Measurements from ENCODE around the gene ELMO1.

The ELMO1 gene

DNA sequence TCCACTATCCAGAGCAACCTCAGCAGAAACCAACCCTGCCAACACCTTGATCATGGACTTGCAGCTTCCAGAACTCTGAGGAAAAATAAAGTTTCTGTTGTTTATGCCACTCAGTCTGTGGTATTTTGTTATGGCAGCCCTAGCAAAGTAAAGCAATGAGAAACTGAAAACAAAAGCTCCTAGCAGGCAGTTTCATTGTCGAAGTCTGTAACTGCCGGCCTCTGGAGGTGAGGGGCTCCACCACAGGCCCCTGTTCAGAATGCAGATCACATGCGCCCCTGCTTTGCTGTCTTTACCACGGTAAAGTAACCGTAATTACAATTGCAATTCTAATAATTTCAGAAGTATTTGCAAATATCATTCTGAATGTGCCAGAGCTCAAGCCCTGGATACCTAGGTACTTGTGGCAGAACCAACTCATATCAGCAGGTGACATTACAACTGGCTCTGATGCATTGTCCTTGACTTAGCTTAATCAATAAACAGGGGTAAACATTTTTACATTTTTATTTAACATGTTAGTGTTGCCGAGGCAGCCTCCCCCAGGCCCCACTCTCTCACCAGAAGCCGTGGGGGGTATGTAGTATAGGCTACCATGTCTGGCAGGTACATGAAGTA lies 193.2 kb downstream of the ELMO1 start:
- DNase-seq, result no peak

DNA sequence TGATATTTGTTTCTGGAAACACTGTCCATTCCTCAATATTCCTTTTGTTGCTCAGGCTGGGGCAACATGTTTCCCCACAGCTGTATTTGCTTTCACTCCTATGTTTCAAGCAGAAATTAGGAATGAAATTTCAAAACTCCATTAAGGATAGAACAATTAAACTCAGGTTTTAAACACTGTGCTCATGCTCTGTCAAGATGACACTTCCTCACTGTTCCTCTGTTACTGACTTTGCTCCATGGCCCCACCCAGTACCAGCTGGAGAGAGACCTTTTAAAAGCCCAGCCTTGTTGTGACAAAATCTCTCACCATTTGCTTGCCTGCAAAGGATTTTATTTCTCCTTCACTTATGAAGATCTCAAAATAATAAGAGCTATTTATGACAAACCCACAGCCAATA lies 197.4 kb downstream of the ELMO1 start:
- no peak for DNase-seq

DNA sequence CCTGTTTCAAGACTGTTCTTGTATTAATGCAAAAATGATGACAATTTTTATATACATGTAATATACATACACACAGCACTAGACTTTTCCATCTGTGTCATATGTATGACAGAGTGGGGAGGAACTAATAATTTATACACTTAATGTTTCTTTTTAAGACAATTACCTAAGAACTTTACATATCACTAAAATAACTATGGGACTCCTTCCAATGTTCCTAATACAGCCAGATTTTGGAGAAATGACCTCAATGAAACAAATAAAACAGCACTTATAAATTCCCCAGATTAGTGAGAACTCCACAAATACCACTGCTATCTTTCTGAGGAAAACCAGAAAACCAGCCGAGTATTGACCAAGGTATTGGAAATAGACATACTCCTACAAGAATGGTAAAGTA lies 199.4 kb downstream of the ELMO1 start:
- DNase-seq, result no peak

DNA sequence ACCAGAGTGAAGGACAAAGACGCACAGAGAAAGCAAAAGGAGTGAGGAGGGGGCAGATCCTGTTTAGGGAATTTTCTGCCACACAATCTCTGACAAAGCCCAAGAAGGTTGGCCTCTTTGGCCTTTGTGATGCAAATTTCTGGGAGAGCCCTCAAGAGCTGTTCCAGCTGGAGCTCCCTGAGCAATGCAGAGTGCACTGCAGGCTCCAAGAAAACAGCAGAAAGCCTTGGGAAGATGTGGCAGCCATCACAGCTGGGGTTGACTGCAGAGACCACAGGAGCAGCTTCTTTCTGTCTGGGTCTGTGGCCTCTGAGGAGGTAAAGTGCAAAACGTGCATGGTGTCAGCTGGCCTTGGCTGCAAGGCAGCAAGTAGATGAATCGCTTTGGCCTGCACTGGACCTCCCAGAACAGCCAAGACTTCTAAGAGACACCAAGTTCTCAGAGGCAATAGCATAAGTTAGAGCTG lies 200.2 kb downstream of the ELMO1 start:
- no peak for DNase-seq

DNA sequence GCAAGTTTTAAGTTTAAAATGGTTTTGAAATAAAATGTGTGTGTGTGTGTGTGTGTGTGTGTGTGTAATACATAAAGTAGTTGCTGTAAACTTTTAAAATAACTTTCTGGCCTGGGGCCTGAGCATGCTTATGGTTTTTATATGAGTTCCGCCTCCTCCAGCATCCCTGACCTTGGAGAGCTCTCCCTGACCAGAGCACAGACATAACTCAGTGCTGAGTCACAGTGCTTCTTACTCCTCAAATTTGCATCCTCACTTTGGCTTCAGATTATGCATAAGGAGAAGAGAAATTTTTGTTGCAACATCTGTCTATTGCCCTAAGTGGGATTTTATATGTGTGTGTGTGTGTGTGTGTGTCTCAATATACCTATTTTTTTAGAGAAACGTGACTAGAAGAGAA lies 200.8 kb downstream of the ELMO1 start:
- DNase-seq, result peak; percentile 60

DNA sequence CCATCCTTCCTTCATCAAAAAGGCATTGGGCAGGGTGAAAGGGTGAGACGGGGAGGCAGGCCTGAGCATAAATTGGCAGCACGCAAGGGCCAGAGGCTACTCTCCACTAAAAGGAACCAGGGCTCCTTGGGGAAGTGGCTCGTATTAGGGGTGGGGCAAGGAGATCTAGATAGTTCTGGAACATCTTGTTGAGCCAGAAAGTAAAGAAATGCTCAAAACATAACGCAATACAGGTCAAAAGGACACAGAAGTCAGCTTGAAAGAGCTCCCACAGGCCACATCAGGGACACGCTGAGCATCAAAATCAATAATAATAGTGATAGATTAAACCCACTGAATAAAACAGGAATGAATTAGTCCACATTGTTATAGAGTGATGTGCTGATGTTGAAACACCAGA lies 203.1 kb downstream of the ELMO1 start:
- DNase-seq, result no peak

DNA sequence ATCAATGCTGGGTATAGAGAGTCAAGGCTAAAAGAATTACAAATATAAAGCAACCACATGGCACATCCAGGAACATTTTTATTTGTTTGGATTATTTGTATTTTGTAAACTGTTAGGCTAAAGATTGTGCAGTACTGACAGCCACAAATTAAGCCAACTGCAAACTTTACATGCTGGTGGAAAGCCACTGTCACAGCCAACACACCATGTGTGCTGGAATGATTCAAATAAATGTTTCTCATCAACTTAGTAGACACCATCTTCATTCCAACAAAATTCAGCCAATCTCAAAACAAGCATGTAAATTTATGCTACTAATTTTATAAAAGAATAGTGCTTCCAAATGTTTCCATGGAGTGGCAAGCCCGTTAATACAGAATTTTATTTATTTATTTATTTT lies 211.8 kb downstream of the ELMO1 start:
- DNase-seq, result no peak

DNA sequence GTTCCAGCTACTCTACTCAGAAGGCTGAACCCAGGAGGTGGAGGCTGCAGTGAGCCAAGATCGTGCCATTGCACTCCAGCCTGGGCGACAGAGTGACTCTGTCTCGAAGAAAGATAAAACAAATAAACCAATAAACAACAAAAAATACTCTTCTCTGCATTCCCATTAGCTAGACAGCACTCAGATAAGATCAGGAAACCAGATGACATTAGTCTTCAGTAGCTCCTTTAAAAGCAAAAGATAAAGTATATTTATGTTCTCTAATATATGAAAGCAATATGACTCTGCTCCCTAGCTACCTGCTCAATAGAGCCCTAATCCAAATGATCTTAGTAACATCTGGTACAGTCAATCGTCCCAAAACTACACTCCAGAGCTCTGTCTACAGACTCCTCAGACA lies 212.9 kb downstream of the ELMO1 start:
- no peak for DNase-seq

DNA sequence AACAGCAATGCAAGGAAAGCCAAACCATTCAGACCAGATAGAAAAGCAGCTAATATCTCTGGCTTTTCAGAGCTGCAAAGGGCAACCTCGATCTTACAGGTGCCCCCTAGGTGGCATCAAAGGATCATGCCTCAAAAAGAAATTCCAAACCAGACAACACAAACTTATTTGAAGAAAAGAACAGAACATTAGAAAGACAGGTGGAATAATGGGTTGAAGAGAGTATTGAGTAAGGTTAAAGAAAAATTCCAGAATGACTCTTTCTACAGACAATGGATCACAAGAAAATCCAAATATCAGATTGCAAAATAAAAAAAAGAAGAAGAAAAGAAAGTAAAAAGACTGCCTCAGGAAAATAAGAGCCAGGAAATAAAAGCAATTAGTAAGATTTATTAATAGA lies 213.7 kb downstream of the ELMO1 start:
- no peak for DNase-seq

DNA sequence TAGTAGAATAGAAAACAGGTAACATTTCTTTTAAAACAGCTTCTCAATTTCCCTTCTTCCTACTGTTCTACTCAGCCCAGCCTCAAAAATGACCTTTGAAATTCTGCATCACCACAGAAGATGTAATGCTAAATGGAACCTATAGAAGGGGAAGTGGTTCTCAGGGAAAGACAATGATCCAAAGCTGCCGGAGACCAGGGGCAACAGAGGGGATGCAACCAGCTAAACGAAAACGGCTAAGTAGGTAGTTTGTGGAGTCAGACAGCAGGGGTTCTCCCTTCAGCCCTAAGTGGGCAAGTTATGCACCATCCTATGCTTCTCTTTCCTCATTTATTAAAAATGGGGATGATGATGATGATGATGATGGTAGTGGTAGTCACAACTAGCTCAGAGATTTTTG lies 214.3 kb downstream of the ELMO1 start:
- DNase-seq, result no peak

DNA sequence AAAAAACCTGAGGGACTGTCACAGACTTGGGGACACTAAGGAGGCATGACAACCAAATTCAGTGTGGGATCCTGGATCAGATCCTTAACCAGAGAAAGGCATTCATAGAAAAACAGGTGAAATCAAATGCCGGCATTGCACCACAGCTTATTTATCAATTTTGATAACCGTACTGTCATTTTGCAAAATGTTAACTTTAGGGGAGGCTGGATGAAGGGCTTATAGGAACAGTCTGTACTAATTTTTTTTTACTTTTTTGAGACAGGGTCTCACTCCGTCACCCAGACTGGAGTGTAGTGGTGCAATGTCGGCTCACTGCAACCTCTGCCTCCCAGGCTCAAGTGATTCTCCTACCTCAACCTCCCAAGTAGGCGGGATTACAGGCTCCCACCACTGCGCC lies 217.1 kb downstream of the ELMO1 start:
- no peak for DNase-seq

DNA sequence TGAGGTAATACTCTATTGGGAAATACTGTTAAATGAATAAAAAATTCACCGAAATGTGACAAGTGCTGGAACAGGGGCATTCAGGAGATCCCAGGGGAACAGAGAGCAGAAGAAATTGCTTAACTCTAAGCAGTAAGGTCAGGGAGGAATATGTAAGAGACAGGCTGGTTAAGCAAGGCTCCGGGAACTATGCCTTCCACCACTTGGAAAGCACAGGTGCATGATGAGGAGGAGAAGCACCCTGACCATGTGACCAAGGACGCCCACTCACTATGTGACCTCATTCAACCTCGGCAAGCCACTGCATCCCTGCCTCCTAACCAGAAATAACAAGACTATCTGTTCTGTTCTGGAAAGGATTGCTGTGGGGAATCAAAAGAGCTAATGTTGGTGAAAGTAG lies 218.4 kb downstream of the ELMO1 start:
- DNase-seq, result no peak

DNA sequence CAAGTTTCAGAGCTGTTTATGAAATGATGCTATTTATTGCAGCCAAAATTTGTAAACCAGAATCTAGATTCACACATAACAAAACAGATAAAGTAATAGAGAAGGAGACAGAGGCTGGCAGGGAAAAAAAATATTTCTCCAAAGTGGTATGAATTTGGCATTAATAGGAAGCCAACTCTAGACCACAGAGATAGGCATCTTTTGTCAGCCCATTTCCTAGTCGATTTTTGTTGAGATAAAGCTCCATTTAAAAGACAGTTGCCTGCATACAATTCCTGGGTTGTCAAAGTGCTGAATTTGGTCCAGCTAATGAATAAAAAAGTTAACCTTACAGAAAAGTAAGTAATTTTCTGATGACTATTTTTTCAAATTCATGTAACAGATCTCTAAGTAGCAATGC lies 219.3 kb downstream of the ELMO1 start:
- DNase-seq, result no peak

DNA sequence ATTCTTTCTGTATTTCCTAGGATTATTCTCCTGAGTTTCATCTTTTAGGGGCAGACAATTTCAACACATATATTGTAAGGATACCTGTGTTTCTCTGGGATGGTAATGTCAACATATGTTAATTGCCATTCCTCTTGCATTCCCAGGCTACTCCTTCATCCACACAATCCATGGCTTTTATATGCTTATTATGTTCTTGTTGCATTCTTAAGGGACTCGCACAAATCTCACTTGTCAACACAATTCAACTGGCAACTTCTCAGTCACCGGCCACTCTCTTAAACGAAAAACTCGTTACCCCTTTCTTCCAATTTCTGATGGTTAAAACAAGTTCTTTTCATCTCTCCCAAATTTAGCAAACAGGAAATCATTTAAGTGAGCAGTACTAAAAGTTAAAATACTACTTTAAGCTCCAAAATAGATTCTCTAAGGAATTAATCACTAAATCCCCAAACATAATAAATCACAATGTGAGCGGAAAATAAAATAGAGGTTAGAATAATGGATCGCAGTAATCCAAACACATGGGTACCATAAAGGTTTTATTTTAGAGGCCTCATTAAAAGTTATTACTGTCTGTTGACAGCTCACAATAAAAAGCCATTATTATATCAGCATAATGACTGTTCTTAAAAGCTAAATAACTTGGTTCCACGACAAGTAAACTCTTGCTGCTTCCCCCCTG lies 223.2 kb downstream of the ELMO1 start:
- no peak for DNase-seq

DNA sequence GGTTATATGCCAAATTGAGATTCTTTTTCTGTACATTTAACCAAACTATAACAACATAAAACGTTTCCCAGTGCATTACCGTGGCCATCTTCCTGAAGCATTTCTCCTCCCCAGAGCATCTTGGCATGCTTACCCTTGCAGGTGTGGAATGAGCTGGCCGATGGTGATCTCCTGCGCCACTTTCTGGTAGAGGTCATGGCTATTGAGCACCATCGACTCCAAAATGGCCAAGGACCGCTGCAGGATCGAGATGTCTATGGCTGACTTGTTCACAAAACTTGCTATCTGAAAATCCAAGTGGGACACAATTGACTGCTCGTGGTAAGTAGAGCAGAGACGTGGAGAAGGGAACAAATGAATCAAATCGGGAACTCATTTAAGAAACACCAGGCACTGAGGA lies 223.9 kb downstream of the ELMO1 start:
- no peak for DNase-seq

DNA sequence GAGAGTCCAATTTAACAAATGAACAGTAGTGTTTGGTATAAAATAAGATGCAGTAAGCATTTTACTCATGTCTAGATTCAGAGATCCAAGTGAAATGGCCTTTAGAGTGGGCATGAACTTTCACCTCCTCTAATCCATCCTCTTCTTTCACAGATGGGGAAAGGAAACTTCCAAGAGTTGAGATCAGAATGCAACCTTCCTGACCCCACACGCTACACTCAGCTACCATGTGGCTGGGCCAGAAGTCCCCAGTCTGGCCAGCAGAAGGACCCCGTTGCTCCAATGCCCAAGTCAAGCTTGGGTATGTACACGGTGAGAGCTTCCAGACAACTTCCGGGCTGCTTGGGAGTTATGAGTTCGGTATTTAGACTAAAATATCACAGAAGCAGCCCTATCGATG lies 228.0 kb downstream of the ELMO1 start:
- DNase-seq, result no peak

DNA sequence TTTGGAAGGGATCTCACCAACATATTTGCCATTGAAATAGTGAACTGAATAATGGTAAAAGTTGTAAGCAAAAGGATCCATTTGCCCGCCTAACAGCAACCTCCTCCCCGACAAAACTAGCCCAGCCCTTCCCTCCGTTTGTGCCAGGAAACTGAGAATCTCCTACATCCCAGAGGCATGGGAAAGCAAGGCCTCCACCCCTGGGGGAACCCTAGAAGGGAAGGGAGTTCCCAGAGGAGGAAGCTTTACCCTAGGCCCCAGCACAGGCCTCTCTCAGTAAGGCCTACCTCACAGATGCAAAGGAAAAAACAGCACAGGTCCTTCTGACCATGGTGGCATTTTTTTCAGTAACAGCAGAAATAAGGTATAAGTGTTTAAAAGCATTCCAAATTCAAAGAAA lies 229.7 kb downstream of the ELMO1 start:
- DNase-seq, result no peak

DNA sequence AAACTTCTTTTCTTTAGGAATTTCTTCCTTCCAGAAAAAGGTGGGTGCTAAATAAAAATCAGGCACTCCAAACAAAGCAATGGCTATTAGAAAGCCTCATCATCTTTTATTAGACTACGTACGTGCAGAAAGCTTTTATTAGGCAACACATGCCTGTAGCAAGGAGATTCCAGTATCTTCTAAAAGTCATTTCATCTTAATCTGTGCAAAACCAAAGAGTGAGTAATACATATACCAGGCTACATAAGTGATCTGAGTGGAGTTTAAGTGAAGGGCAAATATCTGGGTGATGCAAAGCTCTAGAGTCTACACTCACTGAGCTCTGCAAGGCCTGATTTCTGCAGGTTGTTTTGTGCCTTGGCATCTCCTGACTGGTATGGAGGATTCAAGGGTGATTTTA lies 231.7 kb downstream of the ELMO1 start:
- peak; percentile 2 for DNase-seq

DNA sequence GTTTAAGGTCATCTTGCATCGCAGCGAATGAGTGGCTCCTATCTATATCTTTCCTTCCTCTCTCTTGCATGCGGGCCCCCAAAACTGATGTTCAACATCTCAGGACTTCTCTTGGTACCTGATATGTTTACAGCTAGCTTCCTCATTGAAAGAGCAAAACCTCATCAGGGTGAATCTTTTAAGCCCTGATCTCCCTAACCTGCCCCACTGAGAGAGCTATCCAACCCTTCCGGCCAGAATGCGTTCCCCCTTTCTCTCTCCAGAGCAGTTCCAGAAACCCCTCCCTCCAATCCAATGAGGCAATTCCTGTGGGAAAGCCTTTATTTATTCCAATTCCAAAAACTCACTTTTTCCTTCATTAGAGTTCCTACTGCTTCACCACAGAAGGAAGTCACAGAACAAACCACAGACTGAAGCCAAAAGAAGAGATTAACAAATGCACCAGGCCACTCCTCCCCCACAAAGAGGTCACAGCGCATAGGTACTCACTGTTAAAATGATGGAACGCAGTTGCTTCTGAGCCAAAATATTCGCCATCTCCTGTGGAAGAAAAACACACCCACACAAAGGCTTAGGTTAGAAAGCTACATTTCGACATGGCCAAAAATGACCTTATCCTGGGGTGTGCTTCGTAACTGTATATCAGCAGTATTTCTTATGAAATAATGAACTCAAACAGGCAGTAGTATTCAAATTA lies 232.4 kb downstream of the ELMO1 start:
- DNase-seq, result peak; percentile 3

DNA sequence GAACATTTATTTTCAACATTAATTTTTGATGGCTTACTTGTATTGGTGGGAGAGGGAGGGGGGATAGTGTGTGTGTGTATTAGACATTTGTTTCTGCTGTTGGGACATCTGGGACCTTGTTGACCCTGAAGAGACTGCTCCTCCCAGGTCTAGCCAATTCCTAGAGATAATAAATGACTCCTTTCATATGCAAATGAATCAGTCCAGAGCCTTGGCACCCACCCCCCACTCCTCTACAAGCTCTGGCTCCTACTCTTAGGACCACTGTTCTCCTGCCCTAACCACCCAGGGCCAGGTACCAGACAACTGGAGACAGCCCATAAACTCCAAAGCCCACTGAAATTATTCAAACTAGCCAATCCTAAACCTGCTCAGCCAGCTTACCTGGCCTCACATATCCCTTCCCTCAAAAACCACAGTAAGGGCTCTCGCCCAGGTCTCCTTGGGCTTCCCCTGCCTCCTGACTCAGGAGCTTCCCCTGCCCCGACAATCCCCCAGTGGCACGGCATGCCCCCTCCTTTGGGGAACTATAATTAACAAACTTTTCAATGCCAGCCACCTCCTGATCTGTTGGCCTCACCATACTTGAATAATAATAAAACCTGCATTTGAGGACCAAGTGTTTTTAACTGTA lies 233.3 kb downstream of the ELMO1 start:
- no peak for DNase-seq

DNA sequence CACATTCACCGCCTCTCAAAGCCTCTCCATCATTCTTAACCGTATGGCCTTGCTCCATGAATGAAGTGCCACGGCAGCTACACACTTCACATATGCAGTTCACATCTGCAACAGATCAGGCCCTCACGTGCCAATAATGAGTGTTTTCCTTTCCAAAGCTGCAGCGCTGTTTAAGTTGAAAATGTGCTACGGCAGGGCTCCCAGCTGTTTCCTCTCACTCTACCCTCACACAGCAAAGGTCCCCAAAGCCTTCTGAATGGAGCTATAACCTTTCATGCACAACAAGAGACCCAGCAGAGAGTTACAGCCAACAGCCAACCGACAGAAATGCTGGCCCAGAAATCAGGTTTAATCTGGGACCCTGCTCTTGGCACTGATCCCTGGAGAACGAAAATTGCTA lies 236.1 kb downstream of the ELMO1 start:
- no peak for DNase-seq

DNA sequence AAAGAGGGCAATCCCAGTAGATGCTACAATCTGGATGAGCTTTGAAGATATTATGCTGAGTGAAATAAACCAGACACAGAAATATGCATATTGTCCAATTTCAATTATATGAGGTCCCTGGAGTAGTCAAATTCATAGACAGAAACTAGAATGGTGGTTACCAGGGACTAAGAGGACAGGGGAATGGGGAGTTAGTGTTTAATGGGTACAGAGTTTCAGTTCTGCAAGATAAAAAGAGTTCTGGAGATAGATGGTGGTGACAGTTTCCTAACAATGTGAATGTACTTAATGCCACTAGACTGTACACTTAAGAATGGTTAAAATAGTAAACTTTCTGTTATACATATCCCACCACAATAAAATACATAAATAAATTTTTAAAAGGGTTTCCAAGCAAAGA lies 236.6 kb downstream of the ELMO1 start:
- DNase-seq, result no peak

DNA sequence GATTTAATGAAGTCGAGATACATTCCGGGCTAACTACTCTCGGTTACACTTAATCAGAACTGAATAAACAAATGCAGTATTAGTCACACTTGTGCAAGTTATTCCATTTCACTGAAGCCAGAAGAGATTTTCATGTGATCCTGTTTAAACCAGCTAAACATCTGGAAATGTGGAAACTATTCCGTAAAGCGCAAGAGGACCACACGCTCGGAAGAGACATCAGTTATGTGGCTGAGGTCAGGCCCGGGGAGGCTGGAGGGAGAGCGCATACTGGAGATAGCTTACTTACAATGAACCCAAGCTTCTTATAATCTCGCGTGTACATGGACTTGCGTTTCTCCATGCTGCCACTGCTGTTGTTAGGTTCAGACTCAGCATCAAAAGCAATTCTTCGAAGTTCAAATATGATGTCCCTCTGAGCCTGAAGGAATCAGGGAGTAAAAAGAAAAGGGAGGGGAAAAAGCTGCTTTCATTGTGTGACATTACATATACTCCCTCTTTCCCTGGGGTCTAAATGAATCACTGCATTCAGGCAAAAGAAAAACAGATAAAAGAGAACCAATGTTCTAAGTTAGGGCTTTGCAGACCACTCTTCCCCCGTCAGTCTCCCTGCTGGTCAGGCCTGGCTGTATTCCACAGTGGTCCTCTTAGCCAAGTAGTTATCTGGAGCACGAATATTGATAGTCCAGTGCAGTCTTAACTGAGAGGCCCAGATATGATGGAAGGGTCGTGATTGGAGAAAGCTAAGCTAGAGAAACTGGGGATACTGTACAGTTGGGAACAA lies 237.4 kb downstream of the ELMO1 start:
- DNase-seq, result peak; percentile 69
